Germinal center (tissue), 1 donor: ENCODE measurements around the gene FIGNL2.
A peak's percentile ranks its signal among the peaks of the same experiment; 100 is the strongest.

Experiments
- DNase-seq: peaks from one replicate; pipeline ENCODE4 v3.0.0; 2012; ENCODE audit warnings: mixed read lengths, low spot score

The FIGNL2 gene

GRCh38 chr12:51855586-51856428, 7.3 kb upstream of the FIGNL2 start:
- DNase-seq = no peak

DNA sequence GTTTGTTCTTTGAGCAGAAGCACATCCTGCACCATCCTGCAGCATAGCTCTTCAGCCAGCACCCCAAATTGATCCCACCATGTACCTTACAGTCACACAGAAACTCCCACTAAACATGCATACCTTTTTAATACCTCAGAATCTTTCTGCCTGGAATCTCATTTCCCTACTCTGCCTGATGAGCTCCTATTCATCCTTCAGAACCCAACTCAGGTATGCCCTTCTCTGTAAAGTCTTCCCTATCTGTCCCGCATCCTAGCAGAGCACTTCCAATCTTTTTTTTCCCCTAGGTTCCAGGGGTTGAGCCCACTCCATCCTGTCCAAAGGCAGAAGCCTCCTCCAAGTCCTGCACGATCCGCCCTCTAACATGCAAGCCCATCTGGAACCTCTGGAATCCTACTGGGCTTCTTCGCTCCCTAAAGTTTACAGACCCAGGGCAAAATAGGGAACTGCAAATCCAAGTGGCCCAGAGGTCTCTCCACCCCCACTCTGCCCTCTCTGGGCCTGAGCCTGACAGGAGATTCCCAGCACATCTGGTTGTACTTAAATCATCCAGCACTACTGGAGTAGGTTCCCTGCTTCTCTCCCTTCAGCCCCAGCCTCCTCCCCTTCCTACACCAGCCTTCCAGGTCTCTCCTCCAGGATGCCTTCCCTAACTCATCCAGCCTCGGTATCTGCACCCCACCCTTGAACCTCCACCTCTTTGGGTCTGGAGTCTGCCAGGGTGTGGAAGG, 4.1 kb upstream of the FIGNL2 start:
- DNase-seq = no peak

GRCh38 chr12:51851413-51852124, 3.1 kb upstream of the FIGNL2 start:
- DNase-seq = no peak

GRCh38 chr12:51850965-51851299, 2.4 kb upstream of the FIGNL2 start:
- DNase-seq = no peak

DNA sequence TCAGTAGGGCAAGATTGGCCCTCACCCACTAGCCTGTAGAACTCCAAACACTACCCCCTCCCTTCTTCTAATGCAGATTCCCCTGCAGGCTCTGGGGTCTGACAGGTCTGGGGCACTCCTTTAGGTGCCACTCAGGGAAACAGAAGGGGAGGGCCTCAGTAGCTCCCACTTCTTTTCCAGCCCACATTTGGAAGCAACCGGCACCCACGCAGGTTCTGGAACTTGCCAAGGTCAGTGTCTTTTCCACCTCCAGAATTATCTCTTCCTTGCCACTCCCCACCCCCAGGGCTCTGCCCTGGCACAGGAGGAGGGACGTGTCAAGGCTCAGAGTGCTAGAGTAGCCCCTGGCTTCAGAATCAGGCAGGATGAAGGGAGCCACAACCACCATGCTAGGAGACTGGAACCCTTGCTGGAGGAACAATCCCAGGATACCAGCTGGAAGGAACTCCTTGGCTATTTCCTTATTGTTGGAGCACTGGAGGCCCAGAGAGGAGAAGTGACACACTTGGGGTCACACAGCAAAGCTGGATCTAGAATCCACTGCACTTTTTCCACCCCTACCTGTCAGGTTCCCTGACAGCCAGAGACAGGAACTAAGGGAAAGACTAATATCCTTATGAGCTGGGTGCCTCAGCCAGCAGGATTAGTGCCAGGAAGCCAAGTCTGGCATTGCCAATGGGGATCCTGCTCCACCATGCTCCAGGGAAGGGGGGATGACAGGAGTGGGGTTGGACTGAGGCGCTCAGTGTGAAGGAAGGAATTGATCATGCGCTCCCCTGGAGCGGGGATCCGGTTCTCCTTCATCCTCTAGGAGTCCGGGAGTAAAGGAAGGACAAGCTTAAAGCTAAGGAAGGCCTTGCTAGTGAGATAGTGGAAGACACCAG, 1.8 kb upstream of the FIGNL2 start:
- no peak for DNase-seq

DNA sequence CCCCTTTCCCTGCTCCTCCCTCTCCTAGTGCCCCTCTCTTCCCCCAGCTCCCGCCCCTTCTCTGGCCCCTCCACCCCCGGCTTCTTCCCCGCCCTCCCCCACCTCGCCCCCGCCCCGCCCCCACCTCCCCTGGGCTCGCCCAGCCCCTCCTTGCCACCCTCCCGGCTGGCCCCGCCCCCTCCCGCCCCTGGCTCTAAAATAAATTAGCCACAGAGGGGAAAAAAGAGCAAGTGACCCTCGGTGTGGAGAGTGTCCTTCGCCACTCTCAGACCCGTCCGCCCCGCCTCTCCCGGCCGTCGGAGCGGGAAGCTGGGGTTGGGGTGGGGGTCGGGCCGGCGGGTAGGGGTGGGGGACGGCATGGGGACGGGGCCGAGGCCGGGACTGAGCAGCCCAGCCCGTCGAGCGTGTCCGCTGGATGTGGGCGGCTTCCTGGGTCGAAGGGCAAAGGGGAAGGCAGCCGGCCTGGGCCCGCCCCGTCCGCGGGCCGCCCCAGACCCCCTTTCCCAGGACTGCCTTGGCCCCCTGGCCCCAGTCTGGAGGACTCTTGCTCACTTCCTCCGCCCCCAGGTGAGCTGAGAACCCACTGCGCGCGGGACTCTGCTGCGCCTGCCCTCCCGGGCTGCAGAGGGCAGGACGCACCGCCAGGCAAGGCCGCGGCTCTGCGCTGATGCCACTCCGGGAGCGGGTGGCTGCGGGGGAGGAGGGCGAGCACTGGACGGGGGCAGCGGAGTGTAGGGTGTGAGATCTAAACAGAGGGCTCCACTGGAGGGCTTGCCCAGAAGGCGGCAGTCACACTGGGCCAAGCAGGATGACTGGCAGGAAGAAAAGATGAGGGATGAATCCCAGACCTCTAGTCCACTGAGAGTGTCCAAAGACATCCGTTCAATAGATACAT, 570 bp upstream of the FIGNL2 start:
- no peak for DNase-seq

- DNase-seq = no peak
Observed at GRCh38 chr12:51847643-51848325, 734 bp downstream of the FIGNL2 start.

DNA sequence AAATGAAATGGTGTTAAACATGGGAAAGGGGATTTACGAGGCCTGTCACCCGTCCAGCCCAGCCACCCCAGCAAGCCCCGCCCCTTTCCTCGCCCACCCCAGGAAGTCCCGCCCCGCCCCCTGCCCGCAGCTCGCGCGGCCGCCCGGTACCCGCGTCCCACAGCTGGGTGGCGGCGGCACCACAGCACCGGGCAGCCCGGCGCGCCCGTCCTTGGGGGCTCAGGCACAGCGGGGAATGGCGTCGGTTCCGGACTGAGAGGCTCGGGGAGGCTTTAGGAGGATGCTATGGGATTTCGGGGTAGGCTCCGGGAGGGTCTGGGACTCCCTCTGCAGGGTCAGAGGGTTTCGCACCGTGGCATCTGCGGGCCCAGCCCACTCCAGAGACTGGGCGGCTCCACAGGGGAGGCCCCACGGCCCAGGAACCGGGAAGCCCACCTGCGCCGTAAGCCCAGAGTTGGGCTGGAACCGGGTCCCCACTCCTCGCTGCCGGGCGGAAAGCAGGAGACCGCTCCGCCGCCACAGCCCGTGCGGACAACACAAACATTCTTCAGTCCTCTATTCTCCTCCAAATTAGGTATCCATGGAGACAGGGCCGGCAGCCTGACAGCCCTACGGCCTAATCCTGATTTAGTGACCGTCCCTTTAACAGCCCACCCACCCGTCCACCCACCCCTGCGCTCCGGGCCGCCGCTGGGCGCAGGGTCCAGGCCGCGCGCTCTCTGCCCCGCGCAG, 1.4 kb downstream of the FIGNL2 start:
- peak; percentile 78 for DNase-seq

DNA sequence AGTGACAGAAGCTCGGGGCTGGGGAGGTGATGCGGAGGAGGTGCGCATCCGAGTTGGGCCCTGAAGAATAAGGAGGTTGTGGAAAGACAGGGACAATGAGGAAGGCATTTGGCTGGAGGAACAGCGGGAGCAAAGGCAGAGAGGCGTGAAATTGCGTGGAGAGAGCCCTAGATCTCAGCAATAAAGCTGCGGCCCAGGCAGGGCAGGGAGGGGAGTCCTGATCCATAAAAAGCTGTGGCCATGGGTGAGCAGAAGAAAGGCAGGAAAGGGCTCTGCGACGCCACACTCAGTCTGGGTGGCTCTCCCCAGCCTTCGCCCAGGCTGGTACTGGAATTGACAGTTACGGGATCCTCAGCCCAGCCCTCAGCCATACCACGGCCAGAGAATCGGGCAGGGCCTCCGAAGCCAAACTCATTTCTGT, 2.2 kb downstream of the FIGNL2 start:
- DNase-seq = no peak

DNA sequence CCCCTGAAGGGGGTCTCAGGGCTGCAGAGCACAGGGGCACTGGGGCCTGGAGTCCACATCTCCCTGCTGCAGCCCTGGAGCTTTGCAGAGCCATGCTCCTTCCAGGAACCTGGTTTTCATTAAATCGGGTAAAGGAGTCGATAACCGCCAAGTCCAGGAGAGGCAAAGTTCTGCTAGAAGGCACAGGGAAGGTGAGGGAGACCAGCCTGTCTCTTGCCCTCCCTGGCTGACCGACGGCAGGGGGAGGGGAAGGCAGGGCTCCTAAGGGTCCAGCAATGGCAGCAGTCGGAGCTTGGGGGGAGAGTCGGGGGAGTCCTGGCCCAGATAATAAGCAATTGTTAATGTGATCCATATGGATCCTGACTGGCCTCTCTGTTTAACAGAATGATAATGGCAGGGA, 3.0 kb downstream of the FIGNL2 start:
- no peak for DNase-seq

- no peak for DNase-seq
Observed at GRCh38 chr12:51844854-51845253, 3.7 kb downstream of the FIGNL2 start.

DNA sequence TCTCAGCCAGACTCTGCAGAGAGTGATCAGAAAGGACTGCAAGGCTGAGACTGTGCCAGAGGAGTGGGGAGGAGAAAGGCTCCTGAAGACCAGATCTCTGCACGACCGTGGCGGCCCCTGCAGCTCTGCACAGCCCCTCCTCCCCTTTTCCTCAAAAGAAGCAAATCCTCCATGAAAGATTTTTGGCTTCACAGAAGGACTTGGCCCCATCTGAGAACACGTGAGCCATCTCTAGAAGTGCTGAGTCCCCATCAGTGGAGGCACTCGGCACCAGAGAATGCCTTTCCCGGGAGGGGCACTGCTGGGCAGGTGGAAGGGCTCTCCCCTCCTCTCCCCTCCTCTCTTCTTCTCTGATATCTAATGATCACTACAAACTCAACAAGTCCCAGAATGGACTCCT, 6.8 kb downstream of the FIGNL2 start:
- DNase-seq = no peak

- DNase-seq = no peak
Observed at GRCh38 chr12:51840966-51841365, 7.6 kb downstream of the FIGNL2 start.

GRCh38 chr12:51839310-51839947, 9.1 kb downstream of the FIGNL2 start:
- no peak for DNase-seq

GRCh38 chr12:51838762-51839161, 9.8 kb downstream of the FIGNL2 start:
- DNase-seq = no peak

DNA sequence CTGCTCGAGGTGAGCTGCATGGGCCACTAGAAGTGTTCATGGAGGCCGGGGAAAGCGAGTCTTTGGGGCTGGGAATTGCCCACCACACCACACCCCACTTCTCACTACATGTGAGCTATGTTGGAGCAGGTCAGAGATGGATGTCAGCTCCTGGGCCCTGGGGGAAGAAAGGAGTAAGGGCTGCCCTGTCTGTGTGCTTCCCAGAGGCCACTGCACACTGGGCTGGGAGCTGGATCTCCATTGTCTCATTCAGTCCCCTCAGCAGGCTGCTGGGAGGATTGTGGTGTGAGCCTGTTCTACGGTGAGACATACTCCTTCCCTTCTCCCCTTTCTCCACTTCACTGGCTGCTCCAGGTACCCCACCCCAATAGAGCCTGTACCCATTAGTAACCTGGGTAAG, 10.5 kb downstream of the FIGNL2 start:
- DNase-seq = no peak

DNA sequence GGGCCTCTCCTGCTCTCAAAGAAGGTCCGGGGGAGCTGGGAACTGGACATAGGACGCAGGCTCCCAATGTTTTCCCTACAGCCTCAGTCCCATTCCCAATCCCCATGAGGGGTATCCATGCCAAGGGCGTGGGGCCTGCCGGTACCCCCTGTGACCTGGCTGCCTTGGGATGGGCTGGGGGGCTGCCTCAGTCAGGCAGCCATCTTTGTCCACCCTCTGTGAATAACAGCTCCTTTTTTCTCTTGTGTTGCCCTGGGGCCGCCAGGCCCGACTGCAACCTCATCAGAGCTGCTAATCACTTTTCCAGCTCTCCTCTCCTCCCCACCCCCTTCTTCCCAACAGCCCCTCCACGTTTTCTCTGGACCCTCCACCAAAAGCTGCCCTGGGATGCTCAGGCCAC, 11.2 kb downstream of the FIGNL2 start:
- no peak for DNase-seq

GRCh38 chr12:51836827-51837173, 11.7 kb downstream of the FIGNL2 start:
- no peak for DNase-seq
